ENCODE data around the gene MRPL43.
"Not testable (repeated sequence)": the region's sequence is repeated elsewhere in the genome, so short reads cannot be mapped to it uniquely, and the experiment has no call there.

Gene MRPL43

DNA sequence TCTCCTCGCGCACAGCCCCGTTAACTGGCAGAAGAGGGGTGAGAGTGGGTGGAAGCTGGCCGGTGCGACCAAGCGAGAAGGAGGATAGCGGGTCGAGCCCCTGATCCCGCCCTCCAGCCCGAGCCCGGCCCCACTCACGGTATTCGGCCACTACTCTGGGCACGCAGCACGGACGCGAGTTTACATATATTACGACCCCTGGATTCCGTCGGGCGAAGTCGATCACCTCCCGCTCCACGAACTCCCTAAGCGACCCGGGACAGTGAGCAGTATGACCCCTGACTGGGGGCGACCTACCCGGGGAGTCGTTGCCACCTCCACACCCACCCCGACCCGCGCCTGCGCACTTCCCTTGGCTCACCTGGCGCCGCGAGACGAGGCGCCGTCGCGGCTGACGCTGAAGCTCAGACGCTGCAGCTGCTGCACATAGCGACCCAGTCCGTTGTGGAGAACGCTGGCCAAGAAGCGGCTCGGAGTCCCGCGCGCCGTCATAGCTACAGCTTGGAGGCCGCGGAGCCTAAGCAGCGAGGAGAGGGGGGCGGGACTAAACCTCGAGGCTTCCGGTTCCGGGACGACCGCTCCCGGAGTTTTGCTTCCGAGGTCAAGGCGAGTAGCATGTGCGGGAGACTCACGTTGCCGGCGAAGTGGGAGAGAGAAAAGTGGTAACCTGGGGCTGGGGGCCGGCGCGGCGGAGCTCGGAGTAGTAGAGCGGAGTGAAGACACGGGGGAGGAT lies at the start of gene MRPL43, which contains the start of gene TWNK:
MRPL43 (minus strand) TSS at position 546 of the 733 bp plus-strand sequence; CDS start at position 492, 54 bp downstream.
TWNK (plus strand) TSS at position 592 of the 733 bp plus-strand sequence. CDS start 668 bp downstream, outside the sequence.
- DNase-seq = peak; percentile 76

DNA sequence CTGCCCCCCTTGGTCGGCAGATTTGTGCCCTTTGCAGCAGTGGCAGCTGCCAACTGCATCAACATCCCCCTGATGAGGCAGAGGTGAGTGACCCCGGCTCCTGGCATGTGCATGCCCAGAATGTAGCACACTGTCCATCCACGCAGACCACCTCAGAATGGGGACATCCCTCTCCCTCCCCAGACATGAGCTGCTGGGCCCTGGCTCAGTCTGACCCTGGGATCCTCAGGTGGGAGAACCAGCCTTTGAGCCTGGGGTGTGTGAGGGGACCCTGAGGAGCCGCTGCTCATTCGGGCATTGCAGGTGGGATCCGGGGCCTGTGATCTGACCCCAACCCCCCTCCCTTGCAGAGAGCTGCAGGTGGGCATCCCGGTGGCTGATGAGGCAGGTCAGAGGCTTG lies 49.4 kb upstream of the MRPL43 start:
- no peak for DNase-seq

DNA sequence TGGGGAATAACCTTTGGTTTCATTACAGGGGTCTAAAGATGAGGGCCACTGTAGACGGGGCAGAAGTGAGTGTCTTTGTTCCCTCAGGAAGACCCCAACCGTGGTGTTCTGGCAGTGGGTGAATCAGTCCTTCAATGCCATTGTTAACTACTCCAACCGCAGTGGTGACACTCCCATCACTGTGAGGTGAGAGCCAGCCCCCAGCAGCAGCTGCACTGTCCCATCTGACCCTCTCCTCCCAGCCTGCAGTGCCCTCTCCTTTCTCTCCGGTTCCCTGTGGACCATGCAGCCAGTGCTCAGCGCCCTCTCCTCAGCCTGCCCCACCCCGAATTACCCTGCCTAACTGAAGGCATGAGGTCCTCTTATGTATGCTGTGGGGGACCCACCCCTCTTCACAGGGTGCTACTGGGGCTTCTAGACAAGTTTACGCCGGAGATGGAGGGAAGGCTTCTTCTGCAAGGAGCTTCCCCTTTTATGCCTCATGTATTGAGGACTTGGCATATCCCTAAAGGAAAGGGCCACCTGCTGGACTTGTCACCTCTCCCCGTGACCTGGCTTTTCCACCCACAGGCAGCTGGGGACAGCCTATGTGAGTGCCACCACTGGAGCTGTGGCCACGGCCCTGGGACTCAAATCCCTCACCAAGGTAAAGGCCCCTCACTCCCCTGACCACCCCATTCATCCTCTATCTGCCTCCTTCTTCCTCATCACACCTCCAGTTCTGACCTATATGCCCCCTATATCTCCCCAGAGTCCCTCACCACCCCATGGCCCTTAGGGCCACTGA lies 48.8 kb upstream of the MRPL43 start:
- DNase-seq = no peak

DNA sequence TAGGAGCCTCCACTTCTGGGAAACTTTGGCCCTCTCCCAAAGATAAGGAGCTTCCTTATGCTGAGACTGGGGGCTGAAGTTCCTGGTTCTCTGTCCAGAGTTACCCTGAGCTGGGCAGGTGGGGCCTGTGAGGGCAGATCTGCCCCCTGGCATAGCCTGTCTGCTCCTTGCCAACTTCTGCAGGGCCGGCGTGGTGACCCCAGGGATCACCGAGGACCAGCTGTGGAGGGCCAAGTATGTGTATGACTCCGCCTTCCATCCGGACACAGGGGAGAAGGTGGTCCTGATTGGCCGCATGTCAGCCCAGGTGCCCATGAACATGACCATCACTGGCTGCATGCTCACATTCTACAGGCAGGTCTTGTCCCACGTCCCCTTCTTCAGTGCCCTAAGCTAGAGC lies 48.0 kb upstream of the MRPL43 start:
- DNase-seq = no peak

DNA sequence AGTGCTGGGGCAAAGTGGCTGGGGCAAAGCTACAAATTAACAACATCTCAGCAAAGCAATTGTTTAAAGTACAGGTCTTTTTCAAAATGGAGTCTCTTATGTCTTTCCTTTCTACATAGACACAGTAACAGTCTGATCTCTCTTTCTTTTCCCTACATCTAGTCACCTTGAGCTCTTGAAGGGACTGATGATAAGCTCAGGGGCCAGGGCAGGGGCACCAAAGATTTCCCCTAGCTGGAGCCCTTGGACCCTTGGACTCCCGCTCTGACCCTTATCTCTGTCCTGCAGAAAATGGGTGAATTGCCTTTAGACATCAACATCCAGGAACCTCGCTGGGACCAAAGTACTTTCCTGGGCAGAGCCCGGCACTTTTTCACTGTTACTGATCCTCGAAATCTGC lies 47.1 kb upstream of the MRPL43 start:
- DNase-seq = not testable (repeated sequence)

DNA sequence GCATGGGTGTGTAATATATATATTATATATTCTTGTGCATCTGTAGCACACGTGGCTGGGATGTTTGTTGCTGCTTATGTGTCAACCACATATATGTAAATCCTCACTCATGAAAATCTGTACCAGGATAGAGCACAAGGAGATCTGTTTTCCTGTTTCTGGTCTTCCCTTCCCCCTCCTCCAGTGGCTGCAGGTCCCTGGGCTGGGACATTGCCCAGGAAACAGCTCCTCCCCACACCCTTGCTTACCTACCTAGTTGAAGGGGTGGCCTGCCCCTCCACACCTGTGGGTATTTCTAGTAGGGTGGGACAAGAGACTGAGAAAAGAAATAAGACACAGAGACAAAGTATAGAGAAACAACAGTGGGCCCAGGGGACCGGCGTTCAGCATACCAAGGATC lies 46.0 kb upstream of the MRPL43 start:
- DNase-seq = no peak

DNA sequence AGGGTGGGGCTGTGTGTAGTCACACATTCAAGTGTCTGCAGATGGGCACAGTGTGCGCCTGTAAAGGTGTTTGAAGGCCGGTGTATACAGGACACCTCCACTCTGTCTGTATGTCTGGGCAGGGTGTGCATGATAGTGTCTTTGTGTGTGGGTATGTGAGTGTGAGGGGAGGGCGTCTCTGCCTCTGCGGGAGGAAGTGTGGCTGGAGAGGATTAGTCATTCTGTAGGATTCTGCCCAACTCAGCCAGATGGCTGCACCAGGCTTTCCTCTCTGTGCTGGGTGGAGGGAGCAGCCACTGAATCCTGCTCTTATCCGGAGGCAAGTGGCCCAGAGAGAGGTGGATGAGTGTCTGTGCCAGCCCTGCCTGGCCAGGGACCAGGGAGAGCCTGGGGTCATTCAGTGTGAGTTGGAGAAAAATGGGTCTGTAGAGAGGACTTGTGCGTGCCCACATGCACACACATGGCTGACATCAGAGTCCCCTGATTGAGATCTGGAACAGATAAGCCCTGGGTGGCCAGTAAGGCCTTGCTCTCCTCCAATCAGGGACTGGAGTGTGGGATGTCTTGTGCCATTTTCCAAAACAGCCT lies 45.4 kb upstream of the MRPL43 start:
- DNase-seq = peak; percentile 92

DNA sequence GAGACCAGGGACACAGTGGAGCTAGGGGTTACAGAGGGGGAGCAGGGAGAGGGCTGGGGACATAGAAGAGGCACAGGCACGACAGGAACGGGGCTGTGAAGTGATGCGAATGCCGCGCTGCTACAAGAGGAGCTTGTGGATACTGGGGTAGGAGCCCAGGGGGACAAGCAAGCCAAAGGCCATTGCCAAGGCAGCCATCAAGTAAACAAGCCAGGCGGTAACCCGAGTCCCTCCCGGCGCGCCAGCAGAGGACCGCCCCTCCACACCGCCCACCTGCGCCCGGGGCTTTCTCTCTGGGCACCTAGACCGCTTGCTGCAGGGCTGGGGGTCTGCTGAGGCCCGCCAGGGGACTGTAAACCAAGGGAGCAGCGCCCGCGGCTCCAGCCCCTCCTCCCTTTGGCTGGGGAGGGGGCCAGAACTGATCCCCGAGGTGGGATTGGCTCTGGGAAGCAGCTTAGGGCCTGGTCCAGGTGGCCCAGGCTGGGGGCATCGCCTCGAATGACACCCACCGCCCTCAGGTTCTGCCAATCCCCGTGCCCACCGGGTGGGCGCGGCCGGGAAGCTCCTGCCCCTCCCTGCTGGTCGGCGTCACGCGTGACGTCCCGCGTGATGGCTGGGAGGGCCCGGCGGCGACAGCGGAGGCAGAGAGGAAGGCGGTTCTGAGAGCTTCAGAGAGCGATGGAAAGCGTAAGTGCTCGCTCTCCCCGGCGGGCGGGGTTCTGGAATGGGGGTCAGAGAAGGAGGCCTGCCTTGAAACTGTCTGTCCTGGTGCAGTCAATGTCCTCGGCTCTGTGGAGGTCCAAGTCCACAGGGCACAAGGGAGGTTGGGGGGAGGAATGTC lies 44.7 kb upstream of the MRPL43 start:
- DNase-seq = peak; percentile 63

DNA sequence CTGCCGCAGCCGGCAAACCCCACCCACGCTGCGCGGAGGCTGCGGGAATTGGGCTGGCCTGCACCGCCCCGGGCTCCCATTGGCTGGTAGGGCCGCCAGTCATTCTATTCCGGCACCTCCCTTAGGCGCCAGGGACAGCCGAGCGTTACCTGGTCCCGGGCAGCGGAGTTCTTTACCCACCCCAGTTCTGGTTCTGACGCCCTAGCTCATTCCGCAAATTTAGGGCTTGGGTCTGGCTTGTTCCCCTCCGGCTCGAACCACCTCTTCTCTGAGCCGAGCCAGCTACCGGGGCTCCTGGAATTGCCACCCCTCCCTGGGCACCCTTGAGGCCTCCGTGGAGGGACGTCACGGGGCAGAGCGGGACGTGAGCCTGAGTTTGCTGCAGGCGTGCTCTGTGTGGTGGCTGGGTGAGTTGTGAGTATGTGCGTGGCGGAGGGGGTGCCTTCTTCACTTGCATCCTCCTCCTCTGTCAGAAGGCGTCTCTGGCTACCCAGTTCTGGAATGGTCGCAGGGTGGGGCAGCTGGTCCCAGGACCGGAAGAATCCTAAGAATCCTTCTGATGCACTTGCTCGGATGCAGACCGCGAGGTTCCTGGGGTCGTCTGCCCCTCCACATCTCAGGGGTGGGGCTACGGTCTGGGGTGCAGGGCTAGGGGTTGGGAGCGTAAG lies 44.0 kb upstream of the MRPL43 start, which contains the start of the genes PDZD7 and SFXN3:
PDZD7 (minus strand) TSS at position 2 of the 668 bp plus-strand sequence. CDS start 910 bp downstream, outside the sequence.
SFXN3 (plus strand) TSS at position 107 of the 668 bp plus-strand sequence. CDS start 3,461 bp downstream, outside the sequence.
- peak; percentile 86 for DNase-seq

DNA sequence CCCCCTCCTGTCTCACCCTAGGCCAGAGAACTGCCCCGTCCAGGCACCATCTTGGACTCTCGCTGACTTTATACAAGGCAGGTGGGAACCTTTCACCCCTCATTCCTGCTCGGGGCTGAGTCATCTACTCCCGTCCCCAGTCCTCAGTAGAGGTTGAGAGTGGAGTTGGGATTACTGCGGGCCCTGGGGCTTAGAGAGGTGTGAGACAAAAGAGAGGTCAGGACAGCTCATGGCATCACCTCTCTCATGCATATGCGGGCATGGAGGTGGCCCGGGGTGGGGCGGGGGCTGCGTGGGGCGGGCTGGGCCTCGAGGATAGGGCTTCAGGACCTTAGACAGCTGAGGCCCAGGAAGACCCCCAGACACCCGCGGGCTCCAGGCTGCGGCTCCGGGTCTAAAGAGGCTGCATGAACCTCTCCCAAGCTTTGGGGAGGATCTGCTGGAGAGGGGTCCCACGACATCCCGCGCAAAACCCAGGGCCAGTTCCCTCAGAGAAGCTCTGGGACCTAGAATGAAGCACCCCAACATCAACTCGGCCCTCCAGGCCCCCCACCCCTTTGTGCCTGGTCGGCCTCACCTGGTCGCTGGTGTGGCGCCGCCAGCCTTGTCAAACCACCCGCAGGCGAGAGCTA lies 43.3 kb upstream of the MRPL43 start:
- DNase-seq = no peak

DNA sequence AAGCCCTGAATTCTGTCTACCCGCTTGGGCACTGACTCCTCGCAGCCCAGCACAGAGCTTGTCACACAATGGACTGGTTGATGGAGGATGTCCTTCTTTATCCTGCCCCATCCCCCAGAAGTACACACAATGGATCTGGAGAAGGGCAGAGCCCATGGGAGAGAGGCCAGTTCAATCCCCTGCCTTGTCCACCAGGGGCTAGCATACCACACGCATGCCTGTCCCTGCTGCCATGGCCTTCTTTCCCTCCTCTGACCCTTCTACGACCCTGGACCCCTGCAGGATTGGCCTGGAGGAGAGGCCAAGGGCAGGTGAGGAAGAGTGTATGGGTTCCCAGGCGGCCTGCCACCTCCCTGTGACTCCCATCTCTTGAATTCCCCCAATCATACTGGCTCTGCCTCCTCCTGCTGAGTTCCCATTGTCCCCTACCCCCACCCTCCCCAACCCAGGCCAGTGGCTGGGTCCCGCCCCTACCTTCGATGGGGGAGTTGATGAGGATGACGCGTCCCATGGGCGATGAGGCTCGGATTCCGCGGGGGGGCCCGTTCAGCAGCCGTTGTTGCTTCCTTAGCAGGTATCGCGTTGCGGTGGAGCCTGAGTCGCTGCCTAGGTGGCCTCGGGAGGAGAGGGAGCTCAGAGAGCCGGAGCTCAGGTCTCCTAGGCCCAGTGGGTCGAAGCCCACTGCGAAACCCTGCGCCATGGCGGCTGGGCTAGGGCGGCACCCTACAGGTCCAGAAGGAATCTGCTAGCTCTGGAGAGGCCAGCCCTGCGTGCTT lies 42.4 kb upstream of the MRPL43 start:
- DNase-seq = no peak

DNA sequence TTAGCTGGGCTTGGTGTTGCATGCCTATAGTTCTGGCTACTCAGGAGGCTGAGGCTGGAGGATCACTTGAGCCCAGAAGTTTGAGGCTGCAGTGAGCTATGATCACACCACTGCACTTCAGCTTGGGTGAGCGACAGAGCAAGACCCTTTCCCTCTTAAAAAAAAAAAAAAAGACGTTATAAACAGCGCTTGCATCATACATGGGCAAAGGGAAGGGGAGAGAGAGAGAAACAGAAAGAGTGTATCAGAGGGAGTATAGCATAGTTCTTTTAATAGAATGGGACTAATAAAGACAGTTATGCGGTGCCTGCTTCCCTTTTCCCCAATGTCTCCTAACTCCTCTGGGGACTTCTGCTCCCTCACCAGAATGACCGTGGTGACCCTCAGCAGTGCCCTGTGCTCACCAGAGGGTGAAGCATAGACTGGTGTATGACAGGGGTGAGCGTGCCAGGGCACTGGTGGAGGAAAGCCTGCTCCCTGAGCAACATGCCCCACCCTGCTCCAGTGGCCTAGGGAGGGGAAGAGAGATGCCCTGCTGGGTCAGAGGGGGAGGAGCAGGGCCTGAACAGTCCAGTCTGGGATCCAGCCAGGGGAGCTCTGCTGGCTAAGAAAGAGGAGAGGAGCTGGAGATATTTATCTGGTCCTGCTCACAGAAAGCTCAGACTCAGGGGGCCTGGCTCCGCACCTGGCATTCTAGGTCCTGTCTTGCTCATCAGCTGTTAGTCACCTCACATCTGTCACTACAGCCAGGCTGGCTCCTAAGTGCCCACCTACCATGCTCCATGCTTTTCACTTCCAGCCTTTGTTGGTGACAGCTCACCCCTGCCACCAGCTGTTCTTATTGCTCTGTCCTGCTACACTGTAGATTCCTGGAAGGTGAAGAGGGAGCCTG lies 41.4 kb upstream of the MRPL43 start:
- no peak for DNase-seq

DNA sequence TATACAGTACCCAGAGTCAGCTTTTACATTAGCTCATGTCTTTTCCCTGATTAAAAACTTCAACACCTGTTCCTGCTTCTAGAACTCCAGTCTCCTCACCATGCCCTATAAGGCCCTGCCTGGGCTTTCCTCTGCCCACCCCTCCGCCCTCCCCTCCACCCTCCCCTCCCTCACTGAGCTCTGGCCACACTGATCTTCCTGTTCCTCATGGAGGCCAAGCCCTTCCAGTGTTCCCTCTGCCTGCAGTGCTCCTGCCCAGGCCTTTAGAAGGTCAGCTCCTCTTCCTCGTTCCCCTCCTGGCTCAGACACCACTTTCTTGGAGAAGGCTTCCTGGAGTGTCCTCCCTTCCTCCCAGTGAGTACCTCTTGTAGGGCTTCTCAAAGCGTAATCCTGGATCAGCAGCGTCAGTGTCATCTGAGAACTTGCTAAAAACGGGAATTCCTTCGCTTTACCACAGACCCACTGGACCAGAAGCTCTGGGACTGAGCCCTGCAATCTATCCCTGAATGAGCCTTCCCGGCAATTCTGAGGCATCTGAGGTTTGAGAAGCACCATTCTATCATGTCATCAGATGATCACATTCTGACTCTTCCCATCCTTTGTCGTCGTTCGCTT lies 39.9 kb upstream of the MRPL43 start:
- no peak for DNase-seq

DNA sequence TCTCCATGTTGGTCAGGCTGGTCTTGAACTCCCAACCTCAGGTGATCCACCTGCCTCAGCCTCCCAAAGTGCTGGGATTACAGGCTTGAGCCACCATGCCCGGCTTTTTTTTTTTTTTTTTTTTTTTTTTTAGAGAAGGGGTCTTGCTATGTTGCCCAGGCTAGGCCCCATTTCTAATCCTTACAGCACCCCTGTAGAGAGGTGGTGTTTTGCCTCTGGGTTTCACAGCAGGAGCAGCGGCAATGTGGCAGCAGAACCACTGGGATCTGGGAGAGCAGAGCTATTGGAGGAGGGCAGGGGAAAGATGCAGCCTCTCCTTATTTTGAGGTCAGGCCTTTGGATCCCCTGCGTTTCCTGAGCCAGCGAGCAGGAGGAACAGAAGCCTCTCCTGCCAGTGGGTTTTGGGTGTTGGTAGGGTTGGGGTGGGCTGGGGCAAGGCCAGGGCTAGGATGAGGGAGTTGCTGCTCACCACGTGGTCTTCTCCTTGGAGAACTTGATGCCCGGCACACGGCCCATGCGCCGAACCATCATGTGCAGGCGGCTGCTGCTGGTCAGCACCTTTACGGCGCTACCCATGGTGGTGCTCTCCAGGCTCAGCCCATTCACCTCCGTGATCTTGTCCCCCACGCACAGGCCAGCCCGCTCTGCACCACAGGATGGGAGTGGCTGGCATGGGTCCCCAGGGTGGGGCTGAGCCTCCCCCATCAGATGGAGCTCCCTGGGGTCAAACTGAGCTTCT lies 35.8 kb upstream of the MRPL43 start:
- DNase-seq = no peak

DNA sequence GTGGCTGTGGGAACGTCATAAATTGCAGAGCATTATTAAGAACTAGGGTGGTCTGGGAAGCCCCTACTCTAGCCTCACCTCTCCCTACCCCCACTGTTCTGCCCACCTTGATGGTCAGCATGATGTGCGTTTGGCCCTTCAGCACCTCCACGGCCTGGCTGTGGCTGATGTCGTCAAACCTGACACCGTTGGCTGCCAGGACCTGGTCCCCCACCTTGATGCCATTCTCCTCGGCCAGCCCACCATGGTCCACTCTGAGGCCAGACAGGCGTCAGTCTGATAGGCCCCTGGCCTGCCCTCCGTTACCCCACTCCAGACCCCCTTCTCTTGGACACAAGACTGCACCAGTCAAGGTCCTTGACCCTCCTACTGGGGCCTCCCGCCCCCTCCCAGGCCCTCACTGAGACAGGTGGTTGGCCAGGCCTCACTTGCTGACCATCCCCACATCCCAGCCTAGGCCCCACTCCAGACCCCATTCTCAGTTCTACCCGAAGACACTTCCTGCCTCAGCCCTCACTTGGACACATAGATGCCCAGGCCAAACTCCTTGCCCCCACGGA lies 34.5 kb upstream of the MRPL43 start:
- no peak for DNase-seq

DNA sequence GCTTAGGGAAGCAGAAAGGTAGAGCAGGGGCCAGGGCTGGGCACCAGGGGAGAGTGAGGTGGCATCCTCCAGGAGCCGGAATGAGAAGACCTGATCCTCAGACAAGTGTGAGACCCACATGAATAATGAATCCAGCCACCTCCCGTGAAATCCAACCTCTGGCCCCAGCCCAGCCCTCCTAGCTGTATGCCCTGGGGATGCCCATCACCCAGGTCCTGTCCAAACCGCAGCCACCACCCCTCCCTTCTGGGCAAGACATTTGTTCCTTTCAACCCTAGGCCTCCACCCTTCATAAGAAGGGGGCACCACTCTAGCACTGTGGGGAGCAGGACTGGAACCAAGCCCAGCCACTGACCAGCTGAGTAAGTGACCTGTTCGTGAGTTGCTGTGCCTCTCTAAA lies 33.9 kb upstream of the MRPL43 start:
- no peak for DNase-seq

DNA sequence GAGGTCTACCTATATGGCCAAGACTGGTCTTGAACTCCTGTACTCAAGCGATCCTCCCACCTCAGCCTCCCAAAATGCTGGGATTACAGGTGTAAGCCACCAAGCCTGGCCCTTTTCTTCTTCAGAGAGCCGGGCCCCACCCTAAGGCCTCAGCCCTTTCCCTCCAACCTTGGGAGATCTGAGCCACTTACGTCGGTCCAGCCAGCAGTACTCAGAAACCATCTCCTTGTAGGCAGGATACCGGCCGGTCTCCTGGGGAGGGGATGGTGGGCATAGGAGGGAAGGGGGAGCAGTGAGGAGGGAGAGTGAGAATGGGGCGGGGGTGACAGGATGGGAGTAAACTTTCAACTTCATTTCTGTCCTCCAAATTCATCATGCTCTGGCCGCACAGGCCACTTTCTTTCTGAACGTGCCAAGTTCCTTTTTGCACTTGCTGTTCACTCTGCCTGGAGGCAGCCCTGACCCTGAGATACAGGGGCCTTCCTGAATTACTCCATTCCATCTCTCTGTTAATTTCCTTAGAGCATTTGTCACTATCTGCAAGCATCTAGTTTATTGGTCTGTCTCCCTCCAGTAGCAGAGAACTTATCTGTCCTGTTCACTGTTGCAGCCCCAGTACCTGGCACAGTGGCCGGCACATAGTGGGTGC lies 33.3 kb upstream of the MRPL43 start:
- no peak for DNase-seq

DNA sequence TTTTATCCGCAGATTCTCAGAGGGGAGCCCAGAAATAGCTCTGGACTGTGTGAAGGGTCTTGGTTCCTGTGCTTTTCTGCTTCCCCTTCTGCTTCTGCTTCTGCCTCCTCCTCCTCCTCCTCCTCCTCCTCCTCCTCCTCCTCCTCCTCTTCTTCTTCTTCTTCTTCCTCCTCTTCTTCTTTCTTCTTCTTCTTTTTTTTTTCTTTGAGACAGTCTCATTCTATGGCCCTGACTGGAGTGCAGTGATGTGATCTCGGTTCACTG lies 32.1 kb upstream of the MRPL43 start:
- no peak for DNase-seq

Measured in NCI-H226 (cell line).